OCI-LY1 (cell line): Measurements from ENCODE around the gene BOLA1.
A peak's percentile ranks its signal among the peaks of the same experiment; 100 is the strongest.
"Not testable (repeated sequence)": the region's sequence is repeated elsewhere in the genome, so short reads cannot be mapped to it uniquely, and the experiment has no call there.

Experiments
- H2AFZ ChIP-seq: fragments of 200-600 bp; sonication (generic), shearing (Covaris generic); 2 replicates; pipeline ENCODE4 v1.6.0; 2014; ENCODE audit warnings: antibody characterized with exemption, mild to moderate bottlenecking, low read length
- H3F3A ChIP-seq: fragments of 200-600 bp; sonication (generic), shearing (Covaris generic); 2 replicates; pipeline ENCODE4 v1.6.0; 2014; ENCODE audit warnings: mild to moderate bottlenecking, antibody characterized with exemption, low read length, moderate library complexity; ENCODE audit not compliant: insufficient read depth
- H3K27ac ChIP-seq: fragments of 200-600 bp; sonication (generic); 2 replicates; pipeline ENCODE4 v1.5.1; 2014; ENCODE audit warnings: low read length, mixed run types, mild to moderate bottlenecking, low read depth; ENCODE audit not compliant: poor library complexity, severe bottlenecking
- H3K27me3 ChIP-seq: fragments of 200-600 bp; sonication (generic); 2 replicates; pipeline ENCODE4 v1.6.0; 2014; ENCODE audit warnings: antibody characterized with exemption, mild to moderate bottlenecking, low read length, moderate library complexity; ENCODE audit not compliant: insufficient read depth
- H3K36me3 ChIP-seq: fragments of 200-600 bp; sonication (generic); 2 replicates; pipeline ENCODE4 v1.6.1; 2014; ENCODE audit warnings: mild to moderate bottlenecking, antibody characterized with exemption, low read length, moderate library complexity, mixed read lengths; ENCODE audit not compliant: insufficient read depth
- H3K4me1 ChIP-seq: fragments of 200-600 bp; sonication (generic); 2 replicates; pipeline ENCODE4 v1.5.1; 2014; ENCODE audit warnings: mild to moderate bottlenecking, low read length, moderate library complexity; ENCODE audit not compliant: insufficient read depth, severe bottlenecking
- H3K4me2 ChIP-seq: fragments of 200-600 bp; sonication (generic), shearing (Covaris generic); 2 replicates; pipeline ENCODE4 v1.6.1; 2014; ENCODE audit warnings: low read length
- H3K4me3 ChIP-seq: fragments of 200-600 bp; sonication (generic); 2 replicates; pipeline ENCODE4 v1.5.1; 2014; ENCODE audit warnings: low read length, low read depth, mild to moderate bottlenecking, mixed read lengths; ENCODE audit not compliant: poor library complexity, severe bottlenecking
- H3K79me2 ChIP-seq: fragments of 200-600 bp; shearing (Covaris generic); 2 replicates; pipeline ENCODE4 v1.6.1; 2016; ENCODE audit warnings: mixed run types, low read length, mixed read lengths; ENCODE audit not compliant: insufficient read depth
- H3K9ac ChIP-seq: fragments of 200-600 bp; sonication (generic), shearing (Covaris generic); 2 replicates; pipeline ENCODE4 v1.6.1; 2014; ENCODE audit warnings: mild to moderate bottlenecking, low read length, mixed read lengths
- H3K9me2 ChIP-seq: fragments of 200-600 bp; sonication (generic), shearing (Covaris generic); 2 replicates; pipeline ENCODE4 v1.6.1; 2014; ENCODE audit warnings: low read depth, mild to moderate bottlenecking, low read length, mixed read lengths
- H3K9me3 ChIP-seq: fragments of 200-600 bp; shearing (Covaris generic); 2 replicates; pipeline ENCODE4 v1.6.1; 2014; ENCODE audit warnings: low read length, mixed read lengths
- H4K20me1 ChIP-seq: fragments of 200-600 bp; sonication (generic), shearing (Covaris generic); 2 replicates; pipeline ENCODE4 v1.6.0; 2016; ENCODE audit warnings: mild to moderate bottlenecking, low read length; ENCODE audit not compliant: insufficient read depth
- EZH2 ChIP-seq: fragments of 200-600 bp; sonication (generic), shearing (Covaris generic); IDR thresholded peaks from 2 replicates; pipeline ENCODE4 v1.8.0; 2017; ENCODE audit warnings: borderline replicate concordance, mixed run types, mild to moderate bottlenecking, antibody characterized with exemption, low read length, moderate library complexity, mixed read lengths
- TF ChIP-seq, protein P1 (sequence below): fragments of 200-600 bp; sonication (generic), shearing (Covaris generic); IDR thresholded peaks from 2 replicates; pipeline ENCODE4 v1.5.1; 2017; ENCODE audit warnings: mild to moderate bottlenecking, antibody characterized with exemption, low read length, moderate library complexity, mixed read lengths

BOLA1 gene

DNA sequence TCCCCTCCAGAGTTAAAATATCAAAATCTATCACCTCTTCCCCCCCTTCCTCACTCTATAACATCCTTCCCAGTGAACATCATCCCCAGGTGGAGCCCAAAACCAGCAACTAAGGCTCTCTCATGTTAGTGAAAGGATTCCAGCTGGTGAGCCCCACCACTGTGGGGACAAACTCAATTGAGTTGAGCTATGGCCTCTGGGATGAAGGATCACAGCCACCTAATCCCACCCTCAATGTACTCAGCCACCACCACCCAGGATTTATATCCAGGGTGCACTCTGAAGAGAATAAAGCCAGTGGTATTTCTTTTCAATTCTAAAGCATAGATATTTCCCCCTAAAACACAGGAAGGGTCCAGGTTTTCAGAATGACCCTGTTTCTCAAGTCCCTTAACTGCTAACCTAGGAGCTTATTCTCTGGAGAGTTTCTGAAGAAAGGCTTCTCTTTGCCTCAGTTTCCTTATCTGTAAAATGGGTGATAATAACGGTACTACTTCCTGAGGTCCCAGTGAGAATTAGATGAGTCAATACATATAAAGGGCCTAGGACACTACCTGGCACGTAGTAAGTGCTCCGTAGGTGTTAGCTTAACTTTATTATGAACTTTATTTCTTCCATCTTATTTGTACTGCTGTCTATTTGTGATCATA lies 15.6 kb upstream of the BOLA1 start:
- Histone ChIP-seq H3K9me2 (no peaks in the 10 kb centered on the region), H4K20me1 (no peaks in the 10 kb centered on the region), H3K4me3 (peak overlapping the region; percentile 73), H3K9ac (peak overlapping the region; percentile 95; the same call in 1 of the 2 replicates), H3K4me1 (peaks cover 26% of the 10 kb centered on the region), H3K27me3 (no peaks in the 10 kb centered on the region), H3K79me2 (no peaks in the 10 kb centered on the region), H3K36me3 (no peaks in the 10 kb centered on the region), H3K9me3 (no peaks in the 10 kb centered on the region), H2AFZ (no peak overlapping the region), H3K4me2 (peak overlapping the region; percentile 98), H3K27ac (peak overlapping the region; percentile 99), H3F3A (peaks cover 8% of the 10 kb centered on the region)
- TF ChIP-seq, protein P1, sequence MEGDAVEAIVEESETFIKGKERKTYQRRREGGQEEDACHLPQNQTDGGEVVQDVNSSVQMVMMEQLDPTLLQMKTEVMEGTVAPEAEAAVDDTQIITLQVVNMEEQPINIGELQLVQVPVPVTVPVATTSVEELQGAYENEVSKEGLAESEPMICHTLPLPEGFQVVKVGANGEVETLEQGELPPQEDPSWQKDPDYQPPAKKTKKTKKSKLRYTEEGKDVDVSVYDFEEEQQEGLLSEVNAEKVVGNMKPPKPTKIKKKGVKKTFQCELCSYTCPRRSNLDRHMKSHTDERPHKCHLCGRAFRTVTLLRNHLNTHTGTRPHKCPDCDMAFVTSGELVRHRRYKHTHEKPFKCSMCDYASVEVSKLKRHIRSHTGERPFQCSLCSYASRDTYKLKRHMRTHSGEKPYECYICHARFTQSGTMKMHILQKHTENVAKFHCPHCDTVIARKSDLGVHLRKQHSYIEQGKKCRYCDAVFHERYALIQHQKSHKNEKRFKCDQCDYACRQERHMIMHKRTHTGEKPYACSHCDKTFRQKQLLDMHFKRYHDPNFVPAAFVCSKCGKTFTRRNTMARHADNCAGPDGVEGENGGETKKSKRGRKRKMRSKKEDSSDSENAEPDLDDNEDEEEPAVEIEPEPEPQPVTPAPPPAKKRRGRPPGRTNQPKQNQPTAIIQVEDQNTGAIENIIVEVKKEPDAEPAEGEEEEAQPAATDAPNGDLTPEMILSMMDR: no peak
- TF ChIP-seq EZH2: no peak

DNA sequence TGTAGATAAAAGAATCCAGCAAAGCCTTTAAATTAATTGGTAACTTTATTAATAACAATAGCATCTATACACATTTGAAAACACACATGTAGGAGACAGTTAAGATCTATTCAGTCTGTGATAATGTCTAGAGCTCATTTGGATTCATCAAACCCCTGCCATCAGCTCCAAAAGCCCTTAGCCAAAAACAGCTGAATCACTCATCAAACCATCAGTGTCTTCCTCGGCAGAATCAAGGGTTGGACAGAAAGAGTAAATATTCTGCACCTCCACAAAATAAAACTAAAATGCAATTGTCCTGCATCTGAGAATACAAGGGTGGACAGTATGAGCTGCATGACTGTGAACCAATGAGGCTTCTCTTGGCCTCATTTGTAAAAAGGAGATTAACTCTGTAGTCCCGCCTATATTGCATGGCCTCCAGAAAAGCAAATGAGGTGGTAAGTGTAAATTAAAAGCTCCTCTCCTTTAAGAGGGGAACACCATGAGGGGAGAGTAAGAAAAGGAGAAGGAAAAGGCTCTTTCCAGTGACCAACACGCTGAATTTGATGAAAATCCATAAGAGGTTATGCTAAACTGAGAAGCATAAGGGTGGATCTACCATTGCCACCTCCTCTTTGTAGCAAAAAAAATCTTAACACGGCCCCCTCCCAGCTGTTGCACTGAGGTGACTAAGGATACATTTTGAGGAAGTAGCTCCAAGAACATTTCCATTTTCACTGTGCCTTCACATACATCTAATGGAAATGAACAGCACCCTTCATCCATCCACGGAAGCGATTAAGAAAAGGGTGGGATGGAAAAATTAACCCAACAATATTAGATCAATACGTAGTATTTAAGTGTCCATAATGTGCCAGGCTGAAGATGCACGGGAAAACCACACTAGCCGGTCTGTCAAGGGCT lies 14.7 kb upstream of the BOLA1 start:
- H3K9ac ChIP-seq: peak overlapping the region; percentile 95

DNA sequence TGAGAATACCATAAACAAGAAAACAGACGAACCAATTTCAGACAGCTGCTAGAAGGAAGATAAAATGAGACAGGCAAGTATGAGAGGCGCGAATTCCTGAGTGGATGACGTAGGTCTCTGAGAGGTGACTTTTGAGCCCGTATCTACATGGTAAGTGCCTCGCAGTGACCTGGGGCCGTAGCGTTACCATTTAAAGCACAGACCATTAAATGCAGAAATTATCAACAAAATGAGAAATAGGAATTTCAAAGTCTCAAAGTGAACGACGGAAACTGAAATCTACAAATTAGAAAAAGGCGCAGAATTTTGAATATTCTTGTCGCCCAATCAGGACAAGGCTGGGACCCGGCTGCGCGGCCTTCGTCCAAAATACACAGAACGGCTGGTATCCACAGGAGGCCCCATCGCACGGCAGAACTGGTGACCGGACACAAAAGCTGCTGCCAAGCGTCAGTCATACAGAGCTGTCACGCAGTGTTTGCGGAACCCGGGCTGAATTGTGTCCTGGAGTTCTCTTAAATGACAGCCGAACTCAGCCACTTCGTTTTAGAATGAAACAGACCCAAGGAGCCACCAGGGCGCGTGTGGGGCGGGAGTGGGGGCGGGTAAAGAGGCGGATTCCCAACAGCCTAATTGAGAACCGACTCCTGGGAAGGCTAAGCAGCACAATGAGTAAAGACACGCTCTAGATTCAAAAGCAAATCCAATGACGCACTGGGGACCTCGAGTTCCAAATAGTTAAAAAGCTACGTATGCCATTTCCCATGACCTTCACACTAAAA lies 13.8 kb upstream of the BOLA1 start:
- TF ChIP-seq EZH2: no peak
- TF ChIP-seq, protein P1: no peak
- Histone ChIP-seq H3K4me2 (peak overlapping the region; percentile 98), H3F3A (peaks cover 8% of the 10 kb centered on the region), H4K20me1 (no peaks in the 10 kb centered on the region), H3K36me3 (no peaks in the 10 kb centered on the region), H3K9me2 (no peaks in the 10 kb centered on the region), H3K4me3 (peak overlapping the region; percentile 73), H3K9ac (peak overlapping the region; percentile 95), H2AFZ (no peak overlapping the region), H3K9me3 (no peaks in the 10 kb centered on the region), H3K27me3 (no peaks in the 10 kb centered on the region), H3K27ac (peak overlapping the region; percentile 99), H3K4me1 (peaks cover 31% of the 10 kb centered on the region), H3K79me2 (no peaks in the 10 kb centered on the region)

More for the DNA sequence above, 14.7 kb upstream of the BOLA1 start:
- H3K4me1 ChIP-seq: peaks cover 31% of the 10 kb centered on the region
- no peaks in the 10 kb centered on the region for H4K20me1 ChIP-seq
- H3K9me3 ChIP-seq: no peaks in the 10 kb centered on the region
- H3K79me2 ChIP-seq: no peaks in the 10 kb centered on the region
- no peaks in the 10 kb centered on the region for H3K9me2 ChIP-seq
- peak overlapping the region; percentile 99 for H3K27ac ChIP-seq
- H3F3A ChIP-seq: peaks cover 8% of the 10 kb centered on the region
- no peaks in the 10 kb centered on the region for H3K27me3 ChIP-seq
- H3K4me3 ChIP-seq: peak overlapping the region; percentile 73
- peak overlapping the region; percentile 98 for H3K4me2 ChIP-seq
- no peaks in the 10 kb centered on the region for H3K36me3 ChIP-seq
- H2AFZ ChIP-seq: no peak overlapping the region
- TF ChIP-seq, protein P1: no peak

DNA sequence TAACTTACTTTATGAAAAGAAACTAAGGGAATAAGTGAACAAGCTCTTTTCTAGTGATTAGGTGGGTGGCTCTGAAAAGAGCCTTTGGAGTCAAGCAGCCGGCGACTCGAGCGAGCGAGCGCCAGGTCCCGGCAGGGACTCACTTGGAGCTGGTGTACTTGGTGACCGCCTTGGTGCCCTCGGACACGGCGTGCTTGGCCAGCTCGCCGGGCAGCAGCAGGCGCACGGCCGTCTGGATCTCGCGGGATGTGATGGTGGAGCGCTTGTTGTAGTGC lies 13.3 kb upstream of the BOLA1 start:
- peak overlapping the region; percentile 73 for H3K4me3 ChIP-seq
- not testable (repeated sequence) for H3K27me3 ChIP-seq, H3K9me3 ChIP-seq, H4K20me1 ChIP-seq, H2AFZ ChIP-seq, H3F3A ChIP-seq, H3K36me3 ChIP-seq, H3K9me2 ChIP-seq, H3K79me2 ChIP-seq
- H3K9ac ChIP-seq: peak overlapping the region; percentile 95
- H3K4me2 ChIP-seq: peak overlapping the region; percentile 98
- peak overlapping the region; percentile 99 for H3K27ac ChIP-seq
- H3K4me1 ChIP-seq: peaks cover 31% of the 10 kb centered on the region
